ENCODE measurements around the gene NPC2.

The NPC2 gene

GRCh38 chr14:74501691-74502090 is 8.6 kb upstream of the NPC2 start:
- DNase-seq, result no peak

GRCh38 chr14:74501135-74501614 is 8.1 kb upstream of the NPC2 start:
- DNase-seq, result no peak

- no peak for DNase-seq
Measured at GRCh38 chr14:74500417-74501134, 7.5 kb upstream of the NPC2 start.

GRCh38 chr14:74495356-74495755 is 2.3 kb upstream of the NPC2 start:
- DNase-seq, result no peak

DNA sequence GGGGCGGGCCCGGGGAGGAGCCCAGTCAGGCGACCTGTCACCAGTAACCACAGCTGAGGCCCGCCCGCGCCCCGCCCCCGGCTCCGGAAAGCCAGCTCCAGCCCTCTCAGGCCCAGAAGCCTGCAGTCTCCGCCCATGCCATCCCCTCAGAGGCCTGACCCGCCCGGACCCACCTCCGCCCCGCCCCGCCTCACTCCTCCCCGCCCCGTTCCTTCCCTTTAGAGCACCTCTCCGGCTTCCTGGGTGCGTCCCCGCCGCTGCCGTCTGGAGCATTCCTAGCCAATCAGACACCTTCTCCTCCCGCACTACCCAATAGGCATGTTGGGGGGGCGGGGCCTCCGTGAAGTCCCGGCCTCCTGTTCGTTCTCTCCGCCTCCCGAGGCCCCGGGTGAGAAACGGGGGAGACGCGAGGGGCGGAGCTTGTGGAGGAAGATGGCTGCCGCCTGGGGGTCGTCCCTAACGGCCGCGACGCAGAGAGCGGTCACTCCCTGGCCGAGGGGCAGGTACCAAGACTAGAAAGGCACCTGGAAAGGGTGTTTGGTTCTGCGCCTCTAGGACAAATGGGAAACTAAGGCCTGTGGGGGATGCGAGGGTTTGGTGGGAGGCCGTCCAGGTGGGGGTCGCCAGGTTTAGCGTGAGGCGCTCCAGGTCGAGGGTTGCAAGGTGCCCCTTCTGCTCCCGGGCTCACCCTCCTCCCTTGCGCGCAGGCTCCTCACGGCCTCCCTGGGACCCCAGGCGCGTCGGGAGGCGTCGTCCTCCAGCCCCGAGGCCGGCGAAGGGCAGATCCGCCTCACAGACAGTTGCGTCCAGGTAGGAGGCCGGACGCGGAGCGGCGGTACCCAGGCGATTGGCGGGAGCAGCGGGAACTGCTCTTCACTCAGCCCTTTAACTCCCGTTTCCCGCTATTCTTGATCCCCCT is 497 bp upstream of the NPC2 start, which contains the start of gene ISCA2:
Gene ISCA2 (plus strand): TSS at position 423 of the 919 bp plus-strand sequence. CDS start 10 bp downstream, at position 433.
- peak; percentile 100 for DNase-seq

- no peak for DNase-seq
Measured at GRCh38 chr14:74491956-74492775, 939 bp downstream of the NPC2 start.

- no peak for DNase-seq
Measured at GRCh38 chr14:74490486-74490885, 2.6 kb downstream of the NPC2 start.

- no peak for DNase-seq
Measured at GRCh38 chr14:74488786-74489397, 4.2 kb downstream of the NPC2 start.

DNA sequence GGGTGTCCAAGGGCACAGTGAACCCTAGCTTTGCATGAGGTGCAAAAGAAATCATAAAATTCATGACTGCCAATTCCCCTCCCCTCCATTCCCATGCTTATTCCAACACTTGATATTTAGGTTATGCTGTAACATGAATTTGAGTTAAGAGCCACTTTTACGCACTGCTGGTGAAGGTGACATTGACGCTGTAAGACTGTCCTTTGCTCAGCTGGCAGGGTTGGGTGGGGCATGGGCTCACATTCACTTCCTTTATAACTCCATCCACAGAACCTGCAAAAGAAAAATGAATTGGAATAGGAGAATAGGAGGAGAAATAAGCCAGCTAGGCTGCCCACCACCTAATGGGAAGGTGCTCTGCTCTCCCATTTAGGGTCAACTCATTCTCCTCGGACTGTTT is 6.9 kb downstream of the NPC2 start:
- DNase-seq, result no peak

GRCh38 chr14:74483321-74483720 is 9.8 kb downstream of the NPC2 start:
- no peak for DNase-seq

- no peak for DNase-seq
Measured at GRCh38 chr14:74482571-74482970, 10.5 kb downstream of the NPC2 start.

DNA sequence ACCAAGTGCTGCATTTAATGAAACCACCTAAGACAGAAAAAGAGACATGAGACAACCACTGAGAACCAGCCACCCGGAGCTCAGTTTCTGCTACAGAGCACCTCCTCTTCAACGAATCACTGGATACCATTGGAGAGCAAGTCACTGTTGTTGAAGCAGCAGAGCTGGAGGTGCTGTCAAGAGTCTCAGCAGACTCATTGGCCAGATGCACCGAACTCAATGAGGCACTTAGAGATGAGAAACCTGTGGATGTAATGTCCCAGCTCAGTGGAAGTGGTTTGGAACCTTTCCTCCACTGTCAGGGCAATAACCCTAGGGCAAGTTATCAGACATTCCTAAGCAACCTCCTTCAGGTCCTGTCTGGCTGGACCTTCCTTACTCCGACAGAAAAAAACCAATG is 13.1 kb downstream of the NPC2 start:
- no peak for DNase-seq

- DNase-seq, result no peak
Measured at GRCh38 chr14:74478996-74479635, 14.0 kb downstream of the NPC2 start.

GRCh38 chr14:74476607-74477006 is 16.5 kb downstream of the NPC2 start:
- DNase-seq, result no peak

DNA sequence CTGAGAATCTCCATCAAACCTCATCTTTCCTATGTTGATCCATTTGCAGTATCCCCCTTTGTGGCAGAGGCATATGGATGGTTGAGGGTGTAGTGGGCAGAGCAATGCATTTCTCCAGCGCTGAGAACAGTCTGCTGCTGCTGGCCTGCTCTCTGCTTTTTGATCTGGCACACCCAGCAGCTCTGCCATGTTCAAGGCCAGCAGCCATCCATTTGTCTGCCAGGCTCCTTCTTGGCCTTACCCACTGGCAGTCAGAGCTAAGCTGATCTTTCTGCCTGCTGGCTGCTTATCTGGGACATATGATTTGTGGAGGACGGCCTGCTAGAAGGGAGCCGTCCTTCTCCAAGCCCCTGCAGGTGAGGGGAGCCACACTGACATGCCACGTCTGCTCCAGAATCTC is 17.0 kb downstream of the NPC2 start:
- DNase-seq, result no peak

DNA sequence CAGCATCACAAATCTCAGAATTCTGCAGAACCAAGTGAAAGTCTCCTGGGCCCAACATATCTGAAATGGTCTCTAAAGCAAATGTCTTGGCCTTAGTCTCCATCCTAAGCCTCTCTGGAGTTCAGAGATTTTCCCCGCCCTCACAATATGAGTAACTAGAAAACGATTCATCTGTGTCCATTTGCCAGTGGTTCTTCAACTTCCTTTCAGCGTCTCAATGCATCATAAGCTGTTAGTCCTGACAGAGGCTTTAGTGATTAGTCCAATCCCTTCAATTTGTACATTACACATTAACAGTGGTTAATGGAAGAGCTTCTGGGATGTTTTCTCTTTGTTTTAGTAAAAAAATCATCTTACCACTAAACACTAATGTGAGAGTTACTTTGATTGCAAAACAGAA is 17.4 kb downstream of the NPC2 start:
- DNase-seq, result no peak

DNA sequence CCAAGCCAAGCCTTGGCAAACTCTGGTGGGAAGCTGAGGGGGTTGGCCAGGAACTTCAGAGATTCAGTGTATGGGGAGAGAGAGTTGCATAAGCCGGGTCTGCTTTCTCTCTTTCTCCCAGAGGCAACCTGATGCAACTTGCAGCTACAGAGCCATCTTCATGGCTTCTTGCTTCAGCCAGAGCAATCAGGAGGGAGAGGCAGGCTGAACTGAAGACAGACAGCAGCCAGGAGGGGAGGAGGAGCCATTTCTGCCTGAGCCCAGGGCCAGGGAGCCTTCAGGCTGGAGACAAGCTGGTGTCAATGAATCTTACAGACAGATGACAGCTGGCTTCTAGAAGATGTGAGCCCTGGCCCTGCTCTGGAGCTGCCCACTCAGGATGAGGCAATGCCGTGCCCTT is 18.7 kb downstream of the NPC2 start:
- no peak for DNase-seq

DNA sequence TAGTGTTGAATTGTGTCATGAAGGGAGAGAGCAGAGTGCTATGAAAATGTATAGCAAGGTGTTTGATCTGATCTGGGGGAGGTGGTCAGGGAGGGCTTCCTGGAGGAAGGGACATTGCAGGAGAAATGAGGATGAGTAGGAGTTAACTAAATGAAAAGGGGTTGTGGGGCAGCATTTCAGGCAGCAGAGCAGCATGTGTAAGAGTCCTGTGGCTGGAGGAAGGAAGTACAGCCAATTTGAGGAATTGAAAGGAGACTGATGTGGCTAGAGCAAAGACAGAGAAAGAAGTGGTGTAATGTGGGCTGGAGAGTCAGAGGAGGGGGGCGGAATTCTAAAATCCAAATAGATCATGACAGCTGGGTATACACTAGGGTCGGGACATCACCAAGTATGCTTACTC is 20.5 kb downstream of the NPC2 start:
- no peak for DNase-seq

DNA sequence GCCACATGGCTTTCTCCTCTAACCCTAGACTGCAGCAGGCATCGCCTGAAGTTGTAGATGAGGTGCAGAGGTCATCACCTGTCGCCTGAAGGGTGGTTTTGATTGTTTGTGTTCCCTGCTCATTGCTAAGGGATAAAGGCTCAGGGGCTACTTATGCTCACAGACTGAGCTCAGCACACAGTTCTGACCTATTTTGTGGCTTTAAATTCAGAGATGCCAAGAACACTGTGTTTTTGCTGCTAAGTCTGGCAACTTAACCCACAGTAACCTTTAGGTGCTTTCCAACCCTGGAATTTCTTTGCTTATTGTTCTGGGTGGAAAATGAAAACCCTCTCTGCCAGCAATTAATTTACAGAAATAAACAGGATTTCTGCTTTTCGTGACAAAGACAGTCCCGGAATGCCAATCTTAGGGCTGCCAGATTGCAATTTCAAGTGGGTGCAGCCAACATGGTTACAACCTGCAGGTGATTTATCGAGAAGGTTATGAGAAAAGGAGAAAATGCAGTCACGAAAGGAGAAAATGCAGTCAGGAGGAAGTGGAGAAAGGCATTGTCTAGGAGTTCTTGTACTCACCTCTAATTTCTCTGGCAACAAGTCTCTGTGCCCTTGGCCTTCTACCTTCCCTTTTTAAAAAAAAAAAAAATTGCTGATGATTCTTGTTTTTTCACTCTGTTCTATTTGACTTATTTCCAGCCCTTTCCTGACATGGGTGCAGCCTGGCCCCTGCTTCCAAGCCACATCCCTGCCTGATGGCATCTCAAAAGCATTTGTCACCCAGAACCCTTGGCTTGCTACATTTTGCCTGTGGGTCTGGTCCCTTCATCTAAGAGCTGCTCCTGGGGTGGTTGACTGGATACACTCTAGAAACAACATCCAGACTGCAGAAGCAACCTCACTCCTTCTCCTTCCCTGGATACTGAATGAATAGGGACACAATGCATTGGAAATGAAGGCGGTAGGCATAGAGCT is 23.3 kb downstream of the NPC2 start:
- DNase-seq, result no peak

- DNase-seq, result no peak
Measured at GRCh38 chr14:74468513-74468912, 24.6 kb downstream of the NPC2 start.

GRCh38 chr14:74465335-74465734 is 27.8 kb downstream of the NPC2 start:
- DNase-seq, result no peak
